ENCODE measurements around the gene EXOC1.
"Not testable (repeated sequence)": the region's sequence is repeated elsewhere in the genome, so short reads cannot be mapped to it uniquely, and the experiment has no call there.

Gene EXOC1

DNA sequence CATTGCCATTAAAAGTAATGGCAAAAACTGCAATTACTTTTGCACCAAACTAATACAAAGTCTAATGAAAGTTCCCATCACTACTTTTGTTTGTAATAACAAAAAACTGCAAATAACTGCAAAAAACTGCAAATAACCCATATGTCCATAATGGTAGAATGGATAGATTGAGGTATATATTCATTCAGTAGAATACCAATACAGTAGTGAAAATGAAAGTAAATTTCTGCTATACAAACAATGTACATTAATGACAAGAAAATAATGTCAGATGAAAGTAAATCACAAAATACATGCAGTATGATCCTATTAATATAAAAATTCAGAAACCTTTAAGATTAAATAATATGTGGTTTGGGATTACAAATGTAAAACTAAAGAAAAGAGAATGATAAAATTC, 54.0 kb downstream of the EXOC1 start:
- DNase-seq, result no peak

GRCh38 chr4:55910140-55910539, 56.7 kb downstream of the EXOC1 start:
- DNase-seq, result no peak

- DNase-seq, result no peak
Measured at GRCh38 chr4:55912249-55912648, 58.8 kb downstream of the EXOC1 start.

DNA sequence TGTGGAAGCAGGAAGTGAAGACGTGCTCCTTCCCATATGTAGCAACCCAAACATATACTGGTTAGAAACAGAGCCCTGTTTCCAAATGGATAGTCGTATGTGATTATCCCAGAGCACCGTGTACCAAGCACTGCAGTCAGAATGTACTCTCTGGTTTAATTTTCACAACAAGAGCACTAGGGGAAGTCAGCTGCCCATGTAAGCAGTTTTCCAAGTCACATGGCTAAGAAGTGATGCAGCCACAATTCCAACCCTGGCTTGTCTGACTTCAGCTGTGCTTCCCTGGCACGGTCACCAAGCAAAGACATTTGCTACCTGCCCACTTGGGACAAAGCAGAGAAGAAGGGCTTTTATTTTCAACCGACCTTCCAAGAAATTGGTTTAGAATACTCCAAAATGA, 67.1 kb downstream of the EXOC1 start:
- peak; percentile 50 to 77 (median 62) for DNase-seq

DNA sequence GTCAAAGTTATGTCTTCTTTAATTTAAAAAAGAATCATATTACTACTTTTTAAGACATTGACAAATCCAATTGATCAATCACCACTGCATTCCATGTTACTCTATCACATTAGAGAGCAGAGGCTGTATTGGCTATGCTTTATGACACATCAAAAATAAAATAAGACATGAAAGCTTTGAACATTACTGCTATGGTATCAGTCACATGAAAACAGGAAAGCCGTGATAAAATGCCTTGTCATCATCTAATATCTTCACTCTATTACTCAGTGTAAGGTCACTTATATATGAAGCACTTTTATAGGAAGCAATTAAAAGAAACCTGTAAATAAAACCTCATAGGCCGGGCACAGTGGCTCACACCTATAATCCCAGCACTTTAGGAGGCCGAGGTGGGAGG, 67.6 kb downstream of the EXOC1 start:
- peak in 2 of 4 experiments; percentile 17 to 31 for DNase-seq

- DNase-seq, result no peak
Measured at GRCh38 chr4:55925241-55925640, 71.8 kb downstream of the EXOC1 start.

DNA sequence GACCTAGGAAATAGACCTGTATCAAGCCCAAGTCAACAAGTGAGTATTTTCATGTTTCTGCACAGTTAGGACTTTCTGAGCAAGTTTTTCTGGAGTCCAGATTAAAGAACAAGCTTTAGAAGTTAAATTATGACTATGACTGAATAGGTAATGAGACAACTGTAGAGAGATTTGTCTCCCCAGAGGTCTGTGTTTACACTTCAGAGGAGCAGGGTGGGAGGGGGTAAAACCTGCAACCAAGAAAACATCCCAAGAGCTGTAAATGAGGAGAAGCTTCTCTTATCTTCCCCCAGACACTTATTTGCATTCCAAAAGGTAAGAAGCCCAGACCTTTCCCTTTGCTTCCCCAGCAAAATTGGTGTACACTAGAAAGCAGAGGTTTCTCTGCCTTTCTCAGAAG, 73.2 kb downstream of the EXOC1 start:
- no peak for DNase-seq

GRCh38 chr4:55927803-55928437, 74.5 kb downstream of the EXOC1 start:
- DNase-seq, result peak in 1 of 4 experiments; percentile 32

- DNase-seq, result no peak
Measured at GRCh38 chr4:55928846-55929245, 75.4 kb downstream of the EXOC1 start.

DNA sequence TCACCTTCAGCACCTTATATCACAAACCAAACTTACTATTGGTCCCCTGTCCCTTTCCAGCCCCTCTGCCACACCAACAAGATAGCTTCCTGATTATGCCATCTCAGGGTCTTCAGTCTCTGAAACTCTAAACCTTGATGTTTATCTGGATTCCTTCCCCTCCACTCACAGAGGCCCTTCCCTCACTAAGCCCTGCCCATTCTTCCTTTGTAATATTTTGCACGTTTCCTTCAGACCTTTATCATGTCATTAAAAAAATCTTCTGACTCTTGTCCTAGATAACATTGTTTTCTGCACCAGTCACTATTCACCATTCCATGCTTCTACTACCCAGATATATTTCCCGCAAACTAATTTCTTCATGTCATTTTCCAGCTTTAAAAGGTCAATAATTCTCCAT, 77.6 kb downstream of the EXOC1 start:
- DNase-seq, result no peak

GRCh38 chr4:55931833-55932232, 78.4 kb downstream of the EXOC1 start:
- no peak for DNase-seq

DNA sequence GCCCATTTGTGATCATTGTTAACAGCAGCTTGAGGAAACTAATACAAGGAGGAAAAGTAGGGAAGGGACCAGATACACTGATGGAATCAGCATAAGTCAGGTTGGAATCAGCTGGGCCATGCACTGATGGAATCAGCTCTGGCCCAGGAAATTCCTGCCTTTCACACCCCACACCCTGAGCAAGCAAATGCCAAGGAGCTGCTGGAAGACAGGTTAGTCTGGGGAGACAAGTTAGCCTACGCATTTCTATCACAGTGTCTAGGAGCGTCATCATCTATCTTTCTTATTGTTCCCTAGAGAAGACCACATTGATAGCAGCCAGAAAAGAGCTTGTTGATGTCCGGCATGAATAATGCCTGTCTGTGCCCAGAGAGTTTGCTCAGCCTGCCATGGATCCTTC, 79.1 kb downstream of the EXOC1 start:
- no peak for DNase-seq

GRCh38 chr4:55933611-55934010, 80.2 kb downstream of the EXOC1 start:
- DNase-seq, result no peak

GRCh38 chr4:55935907-55936306, 82.5 kb downstream of the EXOC1 start:
- DNase-seq, result not testable (repeated sequence)

DNA sequence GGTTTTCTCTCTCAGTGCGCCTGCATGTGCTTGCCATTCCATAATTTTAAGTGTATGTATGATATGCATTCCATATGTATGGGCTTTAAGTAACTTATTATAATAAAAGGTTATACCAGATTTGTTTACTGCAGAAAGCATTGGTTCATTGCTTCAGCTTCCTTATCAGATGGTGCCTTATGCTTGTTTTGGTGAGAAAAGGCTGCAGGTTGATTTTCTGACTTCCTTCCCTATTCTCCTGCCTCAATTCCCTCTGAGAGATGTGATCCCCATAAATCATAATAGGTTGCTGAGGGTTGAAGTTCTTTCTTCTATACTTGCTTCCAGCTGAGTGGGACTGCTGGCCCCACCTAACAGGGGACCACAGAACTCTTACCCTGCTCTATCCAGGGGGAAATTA, 85.0 kb downstream of the EXOC1 start:
- no peak for DNase-seq

DNA sequence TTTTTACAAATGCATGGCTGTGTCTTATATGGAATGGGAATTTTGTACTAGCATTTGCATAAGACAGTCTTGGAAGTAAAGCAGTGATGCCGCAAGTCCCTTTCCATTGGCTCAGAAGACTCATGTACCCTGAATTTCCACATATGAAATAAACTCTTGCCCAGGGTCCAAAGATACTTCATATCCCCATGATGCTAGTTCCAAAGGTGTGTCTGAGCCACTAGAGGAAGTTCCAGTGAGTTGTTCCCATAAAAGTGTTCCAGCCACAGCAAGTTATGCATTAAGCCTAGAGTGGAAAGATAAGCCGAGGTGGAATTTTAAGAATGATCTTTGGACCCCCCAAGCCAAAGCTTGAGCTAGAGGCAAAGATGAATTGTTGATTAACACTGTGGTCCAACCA, 86.0 kb downstream of the EXOC1 start:
- no peak for DNase-seq

GRCh38 chr4:55941881-55942396, 88.5 kb downstream of the EXOC1 start:
- DNase-seq, result no peak

DNA sequence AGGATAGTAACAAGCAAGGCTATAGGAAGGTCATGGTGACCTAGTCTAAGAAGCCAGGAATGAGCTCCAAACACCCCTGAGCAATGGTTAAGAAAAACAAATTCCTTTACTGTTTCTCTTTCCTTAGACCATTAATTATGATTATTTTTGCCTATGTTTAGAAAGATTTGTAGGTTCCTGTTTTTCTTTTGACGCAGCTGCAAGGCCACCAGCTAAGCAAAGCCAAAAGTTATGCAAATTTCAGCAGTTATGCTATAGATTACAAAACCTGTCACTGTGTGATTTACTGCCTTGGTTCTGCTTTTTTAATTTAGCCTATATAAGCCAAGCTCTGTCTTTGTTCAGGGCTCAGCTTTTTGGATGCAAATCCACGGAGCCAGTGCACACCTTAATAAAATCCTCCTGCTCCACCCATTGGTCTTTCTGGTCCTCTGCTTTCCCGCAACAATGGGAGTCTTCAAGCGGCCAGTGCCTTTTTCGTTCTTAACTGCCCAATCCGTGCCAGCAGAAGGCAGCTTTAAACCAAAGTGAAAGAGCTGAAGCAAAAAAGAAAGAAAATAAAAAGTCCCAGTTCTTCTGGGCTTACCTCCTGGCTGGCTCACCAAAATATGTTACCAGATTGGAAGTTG, 93.9 kb downstream of the EXOC1 start:
- peak; percentile 68 to 91 (median 82) for DNase-seq

DNA sequence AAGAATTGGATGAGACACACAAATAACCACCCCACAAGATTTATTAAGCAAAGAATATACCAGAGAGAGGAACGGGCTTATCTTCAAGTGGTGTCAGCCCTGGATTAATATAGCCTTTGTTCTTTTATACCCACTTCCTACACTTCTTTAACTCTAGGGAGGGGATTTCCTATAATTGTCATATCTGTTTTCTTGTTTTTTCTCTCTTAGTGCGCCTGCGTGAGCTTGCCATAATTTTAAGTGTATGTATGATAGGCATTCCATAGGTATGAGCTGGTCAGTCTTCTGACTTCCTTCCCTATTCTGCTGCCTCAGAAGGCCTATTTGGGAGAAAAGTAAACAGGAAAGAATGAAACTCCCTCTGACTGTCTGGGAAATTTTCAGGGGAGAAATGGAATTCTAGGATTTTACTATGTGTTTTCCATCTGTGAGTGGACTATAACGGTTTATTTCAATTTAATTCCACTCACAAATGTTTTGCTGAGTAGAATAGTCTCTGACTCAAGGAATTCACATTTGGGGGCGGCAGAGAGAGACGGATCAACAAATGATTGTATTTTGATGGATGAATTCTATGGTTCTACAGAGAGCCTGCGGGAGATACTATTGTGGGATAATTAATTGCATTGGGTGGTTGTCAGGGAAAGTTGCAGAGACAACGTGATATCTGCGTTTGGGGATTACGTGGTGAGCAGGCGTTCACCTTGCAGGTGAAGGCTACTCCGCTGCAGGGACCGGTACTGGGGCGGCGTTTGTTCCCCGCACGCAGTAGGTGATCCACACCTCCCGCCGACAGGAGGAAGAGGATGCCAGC, 94.7 kb downstream of the EXOC1 start:
- peak; percentile 74 to 91 (median 86) for DNase-seq

DNA sequence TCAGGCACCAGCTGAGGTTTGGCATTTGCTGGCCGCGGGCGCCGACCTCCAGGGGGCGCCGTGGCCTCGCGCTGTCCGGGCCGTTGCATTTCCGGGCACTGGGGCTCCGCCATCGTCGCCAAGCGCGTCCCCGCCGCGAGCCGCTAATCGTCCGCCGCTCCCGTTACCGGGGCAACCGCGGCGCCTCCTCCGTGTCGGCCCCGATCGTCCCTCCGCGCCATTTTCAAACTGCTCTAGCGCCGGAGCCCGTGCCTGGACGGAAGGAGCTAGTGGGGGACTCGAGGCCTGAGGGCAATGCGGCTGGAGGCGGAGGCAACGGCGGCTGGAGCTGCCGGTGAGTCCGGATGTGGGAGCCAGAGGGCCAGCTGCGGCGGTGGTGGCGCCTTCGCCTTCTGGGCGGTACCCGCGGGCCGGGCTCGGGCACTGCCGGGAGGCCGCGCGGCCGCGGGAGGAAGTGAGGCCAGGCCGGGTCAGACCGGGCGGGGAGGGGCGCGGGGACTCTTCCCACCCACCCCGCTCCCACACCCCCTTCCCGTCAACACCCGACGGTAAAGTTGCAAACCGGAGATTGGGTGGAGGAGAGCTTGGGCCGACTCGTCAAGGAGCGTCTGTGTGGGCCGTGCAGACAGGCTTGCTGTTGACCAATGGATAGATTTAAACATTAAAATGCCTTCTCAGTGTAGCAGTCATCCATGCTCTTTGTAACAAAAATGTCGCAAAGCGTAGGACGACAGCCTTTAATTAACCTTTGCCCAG, 95.5 kb downstream of the EXOC1 start, which contains the start of gene CEP135:
Gene CEP135 (plus strand): TSS at position 220 of the 756 bp plus-strand sequence. CDS start 3,186 bp downstream, outside the sequence.
- peak; percentile 97 to 98 (median 98) for DNase-seq

DNA sequence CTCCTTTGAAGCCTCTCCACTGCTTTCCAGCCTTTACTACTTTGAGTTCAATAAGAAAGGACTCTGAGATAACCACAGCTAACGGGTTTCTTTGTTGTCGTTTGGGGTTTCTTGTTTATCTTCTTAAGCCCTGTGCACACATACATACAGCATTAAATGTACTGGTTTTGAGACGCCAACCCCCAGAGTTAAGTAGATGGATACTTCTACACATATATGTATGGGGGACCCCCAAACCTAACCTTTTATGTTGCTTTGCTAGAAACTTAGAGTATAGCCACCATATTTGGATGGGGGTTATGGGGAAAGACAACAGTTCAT, 96.0 kb downstream of the EXOC1 start:
- DNase-seq, result peak in 1 of 4 experiments; percentile 3

DNA sequence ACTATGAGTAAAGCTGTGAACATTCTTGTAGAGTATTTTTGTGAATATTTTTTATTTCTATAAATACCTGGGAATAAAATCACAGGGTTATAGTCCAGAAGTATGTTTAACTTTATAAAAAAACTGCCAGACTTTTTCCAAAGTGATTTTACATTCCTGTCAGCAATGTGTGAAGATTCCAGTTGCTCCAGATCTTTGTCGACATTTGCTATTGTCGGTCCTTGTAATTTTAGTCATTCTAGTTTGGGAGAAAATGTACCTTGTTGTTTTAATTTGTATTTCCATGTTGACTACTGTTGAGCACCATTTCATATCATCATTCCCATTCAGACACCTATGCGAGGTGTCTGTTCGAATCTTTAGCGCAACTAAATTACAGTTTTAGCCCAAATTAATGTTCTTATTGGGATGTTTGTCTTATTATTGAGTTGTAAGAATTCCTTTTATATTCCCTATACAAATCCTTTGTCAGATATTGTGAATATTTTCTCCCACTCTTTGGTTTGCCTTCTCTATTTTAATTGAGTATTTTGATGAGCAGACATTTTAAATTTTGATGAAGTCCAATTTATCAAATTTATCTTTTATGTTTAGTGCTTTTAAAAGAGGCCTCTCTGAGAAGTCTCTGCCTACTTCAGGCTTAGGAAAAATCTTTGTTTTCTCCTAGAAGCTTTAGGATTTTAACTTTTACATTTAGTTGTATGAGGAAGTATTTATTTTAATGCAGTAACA, 97.9 kb downstream of the EXOC1 start:
- no peak for DNase-seq
